OCI-LY7 (cell line): ENCODE results near the gene SEMA4B. TPM values are rescaled to one million over a fixed set of nuclear protein-coding genes. Genes with fewer than 3 reads are reported as not detected.
A peak's percentile ranks its signal among the peaks of the same experiment; 100 is the strongest.
"Not testable (repeated sequence)": the region's sequence is repeated elsewhere in the genome, so short reads cannot be mapped to it uniquely, and the experiment has no call there.

Experiments
- BruUV-seq: library from RNA; stranded (reverse); fragments of 400-500 nt; replicated peaks from 2 replicates; lab custom pipeline; 2021; lab: Mats Ljungman, UMichigan
- CTCF ChIA-PET: fragments of 300-600 bp; sonication (Branson Sonifier 250); formaldehyde crosslinking; loops from one replicate; lab custom pipeline; 2022; ENCODE audit warnings: antibody characterized with exemption; ENCODE audit not compliant: unreplicated experiment; lab: Charles Lee
- POLR2A ChIA-PET: fragments of 300-600 bp; sonication (Branson Sonifier 250); formaldehyde crosslinking; loops from one replicate; lab custom pipeline; 2022; ENCODE audit warnings: antibody characterized with exemption; lab: Charles Lee
- DNase-seq: peaks from one replicate; pipeline ENCODE4 v3.0.0-alpha.2; 2015; ENCODE audit warnings: low spot score
- H2AFZ ChIP-seq: fragments of 200-600 bp; sonication (generic), shearing (Covaris generic); 2 replicates; pipeline ENCODE4 v1.6.1; 2014; ENCODE audit warnings: mild to moderate bottlenecking, antibody characterized with exemption, low read length, moderate library complexity
- H3K27ac ChIP-seq: fragments of 200-600 bp; sonication (generic); 2 replicates; pipeline ENCODE4 v1.5.1; 2014; ENCODE audit warnings: mixed run types, low read depth, mild to moderate bottlenecking, moderate library complexity, low read length, inconsistent platforms; ENCODE audit not compliant: poor library complexity, severe bottlenecking
- H3K36me3 ChIP-seq: fragments of 200-600 bp; sonication (generic); 2 replicates; pipeline ENCODE4 v1.6.1; 2014; ENCODE audit warnings: mild to moderate bottlenecking, antibody characterized with exemption, low read length, moderate library complexity, mixed read lengths; ENCODE audit not compliant: insufficient read depth
- H3K4me1 ChIP-seq: fragments of 200-600 bp; sonication (generic); 2 replicates; pipeline ENCODE4 v1.5.1; 2014; ENCODE audit warnings: mild to moderate bottlenecking, low read length; ENCODE audit not compliant: insufficient read depth, poor library complexity, severe bottlenecking
- H3K4me2 ChIP-seq: fragments of 200-600 bp; sonication (generic); 2 replicates; pipeline ENCODE4 v1.6.1; 2014; ENCODE audit warnings: mild to moderate bottlenecking, low read length
- H3K4me3 ChIP-seq: fragments of 200-600 bp; sonication (generic); 2 replicates; pipeline ENCODE4 v1.5.1; 2014; ENCODE audit warnings: mild to moderate bottlenecking, low read depth, low read length; ENCODE audit not compliant: poor library complexity, severe bottlenecking
- H3K79me2 ChIP-seq: fragments of 200-600 bp; sonication (generic); 2 replicates; pipeline ENCODE4 v1.6.1; 2016; ENCODE audit warnings: low read depth, mild to moderate bottlenecking, low read length, moderate library complexity, mixed read lengths; ENCODE audit not compliant: insufficient read depth
- H3K9me2 ChIP-seq: fragments of 200-600 bp; sonication (generic); 2 replicates; pipeline ENCODE4 v1.6.1; 2016; ENCODE audit warnings: mild to moderate bottlenecking, low read length, mixed read lengths; ENCODE audit not compliant: insufficient read depth
- H3K9me3 ChIP-seq: fragments of 200-600 bp; sonication (generic); 2 replicates; pipeline ENCODE4 v1.6.1; 2014; ENCODE audit warnings: mild to moderate bottlenecking, mixed run types, low read length, mixed read lengths
- H4K20me1 ChIP-seq: fragments of 200-600 bp; sonication (generic); 2 replicates; pipeline ENCODE4 v1.6.1; 2014; ENCODE audit warnings: mild to moderate bottlenecking, antibody characterized with exemption, low read length, moderate library complexity, mixed read lengths; ENCODE audit not compliant: insufficient read depth
- CTCF ChIP-seq: fragments of 200-600 bp; sonication (generic); conservative IDR thresholded peaks from 2 replicates; pipeline ENCODE4 v1.5.1; 2014; ENCODE audit warnings: mild to moderate bottlenecking, antibody characterized with exemption, low read length, moderate library complexity, mixed read lengths
- EZH2phosphoT487 ChIP-seq: fragments of 200-600 bp; sonication (generic); IDR thresholded peaks from 2 replicates; pipeline ENCODE4 v1.6.1; 2018; ENCODE audit warnings: low read depth, borderline replicate concordance, mild to moderate bottlenecking, mixed run types, antibody characterized with exemption, low read length, moderate library complexity, mixed read lengths
- intact Hi-C: fragments of 100-400 bp; cut with micrococcal nuclease; formaldehyde crosslinking; loops from one replicate; pipeline ENCODE4 v1.10.0; 2022; ENCODE audit not compliant: unreplicated experiment
- total RNA-seq, 2 experiments: library from RNA; depleted of rRNA in 1 of 2; stranded (reverse); fragments of >200 nt in 1 of 2; shearing (Covaris generic) in 1 of 2; gene quantifications; 2 replicates each; pipeline ENCODE4 v1.2.3, GENCODE V29; 2014 to 2022

SEMA4B gene
- total RNA-seq, 2 experiments from 2014 or later, result 21.9 to 34.9 TPM

GRCh38 chr15:90184786-90185704 lies 16.1 kb upstream of the SEMA4B start:
- Histone ChIP-seq H3K4me2 (peak overlapping the region; percentile 77), H3K4me1 (peaks cover 34% of the 10 kb centered on the region)

GRCh38 chr15:90187257-90187868 lies 13.8 kb upstream of the SEMA4B start:
- BruUV-seq, result TSS peak; percentile 53

More at GRCh38 chr15:90184786-90185704, 16.1 kb upstream of the SEMA4B start:
- peak; percentile 73 for DNase-seq
- no peaks in the 10 kb centered on the region for H3K9me3 ChIP-seq
- BruUV-seq, result no TSS peak
- no peaks in the 10 kb centered on the region for H3K9me2 ChIP-seq
- TF ChIP-seq CTCF, result no peak
- no peak for TF ChIP-seq EZH2phosphoT487
- H4K20me1 ChIP-seq, result no peaks in the 10 kb centered on the region
- H2AFZ ChIP-seq, result peak overlapping the region; percentile 72
- no peaks in the 10 kb centered on the region for H3K36me3 ChIP-seq
- CTCF ChIA-PET, result no interaction called here
- no peak overlapping the region for H3K27ac ChIP-seq
- POLR2A ChIA-PET, result interaction anchor here (0.6 kb wide), 1 partner anchor 9 kb away, joined by 6 read pairs; no protein-coding TSS in a partner anchor
- no peaks in the 10 kb centered on the region for H3K79me2 ChIP-seq
- intact Hi-C loops, result no loop called here
- peak overlapping the region; percentile 77 for H3K4me3 ChIP-seq

GRCh38 chr15:90188065-90188464 lies 13.1 kb upstream of the SEMA4B start:
- H3K27ac ChIP-seq, BruUV-seq: not testable (repeated sequence)
- H3K4me1 ChIP-seq, result peaks cover 64% of the 10 kb centered on the region

More at GRCh38 chr15:90187257-90187868, 13.8 kb upstream of the SEMA4B start:
- H3K9me3 ChIP-seq, result no peaks in the 10 kb centered on the region
- no peak overlapping the region for H3K4me3 ChIP-seq
- H3K79me2 ChIP-seq, result no peaks in the 10 kb centered on the region
- ChIA-PET CTCF (interaction anchor here (1.4 kb wide), 1 partner anchor 15 kb away, joined by 3 read pairs; no protein-coding TSS in a partner anchor), POLR2A (interaction anchor here (1.0 to 1.1 kb wide), 2 partner anchors 9 to 13 kb away, joined by 4 read pairs; partner anchors contain the start of gene SEMA4B)
- no peak overlapping the region for H3K4me2 ChIP-seq
- no peak overlapping the region for H3K27ac ChIP-seq
- TF ChIP-seq EZH2phosphoT487 (no peak), CTCF (no peak)
- H3K4me1 ChIP-seq, result peaks cover 57% of the 10 kb centered on the region
- no peak for DNase-seq
- intact Hi-C loops, result no loop called here
- H4K20me1 ChIP-seq, result no peaks in the 10 kb centered on the region
- no peaks in the 10 kb centered on the region for H3K9me2 ChIP-seq
- no peaks in the 10 kb centered on the region for H3K36me3 ChIP-seq
- H2AFZ ChIP-seq, result no peak overlapping the region

More at GRCh38 chr15:90188065-90188464, 13.1 kb upstream of the SEMA4B start:
- H4K20me1 ChIP-seq, H3K9me2 ChIP-seq, DNase-seq, intact Hi-C loops, CTCF ChIA-PET, H3K9me3 ChIP-seq, H3K79me2 ChIP-seq, H3K4me3 ChIP-seq, H2AFZ ChIP-seq, H3K4me2 ChIP-seq, H3K36me3 ChIP-seq: not testable (repeated sequence)
- POLR2A ChIA-PET, result interaction anchor here (0.6 kb wide), 1 partner anchor 79 kb away, joined by 3 read pairs; no protein-coding TSS in a partner anchor
